HG02943 (cell line): ENCODE data around the gene KIF26B.

Source experiments
- ATAC-seq: cut with Tn5 transposase; IDR thresholded peaks from one replicate; pipeline ENCODE4 v1.9.1; 2021; ENCODE audit warnings: mild to moderate bottlenecking, low read depth, moderate library complexity; ENCODE audit not compliant: unreplicated experiment

Gene KIF26B

DNA sequence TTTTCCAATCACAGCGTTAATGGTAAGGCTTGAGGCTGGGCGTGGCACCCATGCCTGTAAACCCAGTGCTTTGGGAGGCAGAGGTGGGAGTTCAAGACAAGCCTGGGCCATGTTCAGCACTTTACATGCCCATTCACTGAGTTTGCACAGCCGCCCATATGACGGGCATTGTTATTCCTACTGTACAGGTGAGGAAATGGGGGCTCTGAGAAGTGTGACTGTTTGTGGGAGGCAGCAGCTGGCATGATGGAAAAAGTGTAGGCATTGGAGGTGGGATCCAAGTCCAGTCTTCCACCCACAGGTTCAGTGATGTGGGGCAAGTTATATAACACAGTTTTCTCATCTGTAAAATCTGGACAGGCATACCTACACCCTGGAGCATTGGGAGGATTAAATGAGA lies 445.9 kb downstream of the KIF26B start:
- ATAC-seq = no peak

- ATAC-seq = no peak
Measured at GRCh38 chr1:245603311-245603865, 448.6 kb downstream of the KIF26B start.

DNA sequence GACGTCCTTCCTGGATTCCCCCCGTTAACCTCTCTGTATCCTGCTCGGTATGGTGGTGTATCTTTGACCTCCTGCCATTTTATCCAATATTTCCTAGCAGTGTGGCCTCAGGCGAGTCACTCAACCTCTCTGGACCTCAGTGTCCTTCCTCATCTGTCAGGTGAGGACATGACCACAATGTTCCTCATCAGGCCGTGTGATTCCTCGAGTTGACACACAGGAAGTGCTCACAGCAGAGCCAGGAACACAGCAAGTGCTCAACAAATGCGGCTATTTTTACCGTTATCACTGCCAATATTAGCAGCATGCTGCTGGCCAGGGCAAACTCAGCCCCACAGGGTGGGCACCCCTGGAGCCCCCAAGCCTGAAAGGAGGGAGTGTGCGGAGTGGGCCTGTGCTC lies 450.2 kb downstream of the KIF26B start:
- ATAC-seq = no peak

DNA sequence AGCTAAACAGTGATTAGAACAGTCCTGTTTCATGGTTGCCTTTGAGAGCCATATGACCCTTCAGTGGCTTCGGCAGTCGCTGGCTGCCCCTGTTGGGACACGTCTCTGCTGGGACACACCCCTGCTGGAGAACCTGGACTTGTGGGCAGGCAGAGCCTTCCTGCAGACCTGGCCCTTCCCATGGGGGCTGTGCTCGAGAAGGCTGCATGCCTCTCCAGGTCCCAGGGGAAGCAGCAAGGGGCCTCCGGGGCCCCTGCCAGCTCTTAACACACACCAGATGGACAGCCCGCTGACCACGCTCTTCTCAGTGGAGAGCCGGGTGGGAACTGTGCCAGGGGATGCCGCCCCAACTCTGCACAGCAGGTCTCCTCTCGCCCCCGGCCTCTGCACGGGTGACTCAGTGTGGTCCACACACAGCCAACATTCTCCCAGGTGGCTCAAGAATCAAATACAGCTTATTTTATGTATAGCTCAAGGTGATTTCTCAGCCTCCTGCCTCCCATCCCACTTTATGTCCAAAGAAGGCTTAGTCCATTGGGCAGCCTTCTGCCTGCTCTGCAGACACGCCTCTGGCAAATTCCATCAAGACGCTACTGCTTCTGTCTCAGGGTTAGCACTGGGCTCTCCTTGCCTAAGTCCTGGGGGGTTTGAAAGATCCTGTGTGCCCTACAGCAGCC lies 450.8 kb downstream of the KIF26B start:
- no peak for ATAC-seq

GRCh38 chr1:245606157-245606725 lies 451.5 kb downstream of the KIF26B start:
- no peak for ATAC-seq

DNA sequence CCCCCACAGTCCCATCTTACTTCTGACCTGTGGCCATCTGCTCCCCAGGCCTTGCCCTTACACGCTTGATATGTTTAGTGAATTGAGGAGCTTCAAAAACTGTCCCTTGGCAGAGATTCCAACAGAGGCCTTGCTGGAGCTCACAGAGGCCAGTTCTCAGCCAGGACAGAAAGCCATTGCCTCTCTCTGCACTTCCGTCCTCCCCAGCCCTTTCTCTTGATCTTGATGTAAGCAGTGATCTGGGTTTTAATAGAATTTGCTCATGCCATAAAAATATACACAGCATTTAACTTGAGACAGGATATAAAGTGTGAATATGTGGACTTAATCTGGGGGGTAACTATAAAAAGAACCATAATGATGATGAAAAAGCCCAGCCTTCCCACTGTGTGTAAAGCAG lies 453.5 kb downstream of the KIF26B start:
- ATAC-seq = no peak

DNA sequence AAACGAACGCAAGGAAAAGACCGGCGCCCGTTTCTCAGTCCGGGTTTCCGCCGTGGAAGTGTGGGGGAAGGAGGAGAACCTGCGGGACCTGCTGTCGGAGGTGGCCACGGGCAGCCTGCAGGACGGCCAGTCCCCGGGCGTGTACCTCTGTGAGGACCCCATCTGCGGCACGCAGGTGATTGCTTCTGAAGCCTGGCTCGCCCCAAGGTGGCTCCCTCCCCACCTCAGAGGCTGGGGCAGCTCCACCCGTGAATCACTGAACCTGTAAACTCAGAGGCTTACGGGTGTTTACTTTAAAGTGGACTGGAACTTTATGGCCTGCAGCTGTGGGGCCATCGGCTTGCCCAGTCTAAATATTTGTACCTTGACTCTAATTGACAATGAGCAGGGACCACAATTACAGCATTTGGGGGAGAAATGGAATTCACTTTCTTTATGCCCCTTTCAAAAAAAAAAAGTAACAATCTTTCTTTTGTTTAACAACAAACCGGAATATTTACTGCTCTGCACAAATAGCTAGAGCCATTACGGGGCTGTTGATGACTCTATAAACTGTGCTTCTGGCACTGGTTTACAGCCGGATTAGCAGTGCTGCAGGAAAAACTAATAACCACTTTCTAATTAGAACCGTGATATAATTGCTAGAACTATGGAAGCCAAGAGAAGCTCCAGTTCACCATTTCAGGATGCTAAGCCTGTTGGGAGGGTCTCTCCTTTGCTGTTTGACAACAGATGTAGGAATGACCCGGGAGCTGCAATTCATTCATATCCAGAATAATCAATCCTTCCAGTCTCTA lies 454.8 kb downstream of the KIF26B start:
- ATAC-seq = no peak

DNA sequence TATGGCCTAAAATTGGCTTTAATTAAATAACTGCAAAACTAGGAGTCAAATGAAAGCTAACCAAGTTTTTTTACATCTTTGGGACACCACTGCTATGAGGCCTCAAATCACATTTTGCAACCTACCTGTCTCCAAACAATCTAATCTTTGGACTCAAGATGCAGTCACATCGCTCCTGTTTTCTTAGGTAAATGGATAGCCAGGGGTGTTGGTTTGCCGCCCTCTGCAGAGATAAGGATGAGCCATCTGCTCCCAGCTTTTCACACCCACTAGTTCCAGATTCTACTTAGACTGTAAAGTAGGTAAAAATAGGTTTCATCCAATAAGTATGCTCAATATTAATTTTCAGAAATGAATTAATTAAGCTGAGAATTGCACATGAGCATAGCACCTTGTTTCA lies 456.5 kb downstream of the KIF26B start:
- ATAC-seq = no peak

DNA sequence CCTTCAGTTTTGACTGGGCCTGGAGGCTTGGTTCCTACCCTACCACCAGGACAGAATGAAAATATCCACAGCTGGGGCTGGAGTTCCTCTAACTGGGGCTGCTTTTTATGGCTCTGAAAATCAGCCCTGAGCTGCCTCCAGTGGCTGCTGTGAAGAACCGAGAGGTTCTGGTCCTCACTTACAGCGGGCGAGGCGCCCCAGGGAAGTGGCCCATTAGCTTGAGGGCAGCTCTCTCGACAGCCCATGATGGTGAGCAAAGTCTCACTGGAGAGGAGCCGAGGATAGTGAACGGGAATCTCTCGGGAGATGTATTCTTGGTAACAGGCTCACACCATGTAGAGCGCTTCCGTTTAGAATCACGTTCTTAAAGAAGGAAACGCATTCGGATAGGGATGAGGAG lies 459.7 kb downstream of the KIF26B start:
- no peak for ATAC-seq

- ATAC-seq = no peak
Measured at GRCh38 chr1:245615001-245615400, 460.2 kb downstream of the KIF26B start.

DNA sequence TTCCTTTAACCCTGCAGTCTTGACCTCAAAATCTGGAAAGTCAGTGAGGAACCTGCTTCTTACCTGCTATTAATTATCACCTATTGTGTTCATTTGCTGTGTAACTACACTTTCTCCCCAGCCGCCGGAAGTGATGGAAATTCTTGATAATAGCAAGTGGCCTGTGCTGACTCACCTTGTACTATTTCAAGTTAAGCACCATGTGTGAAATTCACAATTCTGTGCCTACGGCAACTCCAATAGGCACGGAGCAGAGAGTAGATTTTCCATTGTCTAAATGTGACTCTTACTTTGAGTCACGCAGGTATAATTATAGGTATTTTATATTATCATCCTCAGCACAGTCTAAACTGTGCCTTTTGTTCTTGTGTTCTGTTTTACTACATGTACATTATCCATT lies 466.8 kb downstream of the KIF26B start:
- ATAC-seq = no peak

- ATAC-seq = no peak
Measured at GRCh38 chr1:245622332-245623014, 467.7 kb downstream of the KIF26B start.

- no peak for ATAC-seq
Measured at GRCh38 chr1:245641384-245641783, 486.6 kb downstream of the KIF26B start.

- ATAC-seq = no peak
Measured at GRCh38 chr1:245645406-245645805, 490.6 kb downstream of the KIF26B start.

- no peak for ATAC-seq
Measured at GRCh38 chr1:245645894-245646293, 491.1 kb downstream of the KIF26B start.

GRCh38 chr1:245648749-245649522 lies 494.2 kb downstream of the KIF26B start:
- no peak for ATAC-seq

GRCh38 chr1:245649666-245650065 lies 494.9 kb downstream of the KIF26B start:
- no peak for ATAC-seq

- no peak for ATAC-seq
Measured at GRCh38 chr1:245650441-245650960, 495.7 kb downstream of the KIF26B start.

GRCh38 chr1:245651093-245651492 lies 496.3 kb downstream of the KIF26B start:
- ATAC-seq = no peak

DNA sequence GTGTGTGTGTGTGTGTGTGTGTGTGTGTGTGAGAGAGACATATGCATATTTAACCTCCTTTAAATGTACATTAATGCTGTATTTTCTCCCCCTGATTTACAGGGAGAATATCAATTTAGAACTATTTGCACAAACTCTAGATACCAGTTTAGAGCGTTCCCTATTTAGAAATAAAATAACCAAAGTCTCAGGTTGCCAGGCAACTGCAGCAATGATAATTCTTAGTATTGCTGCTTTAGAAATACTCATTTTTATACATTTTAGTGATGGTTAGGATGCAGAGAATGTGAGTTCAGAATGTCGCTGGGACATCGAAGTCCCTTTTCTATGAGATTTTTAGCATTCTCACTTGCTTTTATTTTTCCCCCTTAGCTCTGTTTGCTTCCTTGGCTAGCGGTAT lies 497.3 kb downstream of the KIF26B start:
- ATAC-seq = no peak
